ENCODE measurements around the gene ERICH4.
"Not testable (repeated sequence)": the region's sequence is repeated elsewhere in the genome, so short reads cannot be mapped to it uniquely, and the experiment has no call there.

ERICH4 gene

DNA sequence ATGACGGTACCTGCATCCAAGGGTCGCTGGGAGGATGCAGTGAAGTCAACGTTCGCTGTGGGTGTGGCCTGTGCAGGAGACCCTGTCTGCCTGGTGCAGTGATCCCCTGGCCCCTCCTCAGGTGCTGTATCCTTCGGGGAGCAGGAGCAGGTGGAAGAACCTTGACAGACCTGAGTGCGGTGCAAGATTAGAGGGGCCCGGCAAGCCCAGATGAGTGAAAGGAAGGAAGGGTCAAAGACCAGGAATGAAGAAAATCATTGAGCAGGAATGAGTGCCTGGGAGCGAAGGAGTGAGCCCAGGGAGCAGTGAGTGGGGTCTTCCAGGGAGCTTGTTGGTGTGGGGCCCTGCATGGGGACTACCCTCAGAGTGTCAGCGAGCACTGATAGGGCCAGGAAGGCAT, 28.5 kb upstream of the ERICH4 start:
- DNase-seq (ENCODE audit: low spot score) = no peak

DNA sequence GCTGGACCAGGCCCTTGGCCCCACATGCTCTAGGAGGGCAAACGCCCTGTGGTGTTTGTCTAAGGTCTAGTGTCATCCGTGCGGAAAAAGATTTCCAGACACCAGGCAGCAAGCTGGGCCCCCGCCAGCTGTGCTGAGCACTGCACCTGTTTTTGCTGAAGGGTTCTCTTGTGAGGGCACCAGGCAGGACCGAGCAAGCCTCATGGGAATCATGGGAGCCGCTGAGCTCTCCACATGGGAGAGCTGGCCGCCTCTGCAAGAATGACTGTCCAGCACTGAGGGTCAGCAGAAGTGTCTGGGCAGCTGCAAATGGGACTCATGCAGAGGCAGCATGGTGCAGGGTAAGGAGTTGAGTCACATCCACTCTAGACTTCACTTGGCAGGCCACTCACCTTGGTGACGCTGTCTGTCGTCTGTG, 27.8 kb upstream of the ERICH4 start:
- DNase-seq (ENCODE audit: low spot score) = no peak

DNA sequence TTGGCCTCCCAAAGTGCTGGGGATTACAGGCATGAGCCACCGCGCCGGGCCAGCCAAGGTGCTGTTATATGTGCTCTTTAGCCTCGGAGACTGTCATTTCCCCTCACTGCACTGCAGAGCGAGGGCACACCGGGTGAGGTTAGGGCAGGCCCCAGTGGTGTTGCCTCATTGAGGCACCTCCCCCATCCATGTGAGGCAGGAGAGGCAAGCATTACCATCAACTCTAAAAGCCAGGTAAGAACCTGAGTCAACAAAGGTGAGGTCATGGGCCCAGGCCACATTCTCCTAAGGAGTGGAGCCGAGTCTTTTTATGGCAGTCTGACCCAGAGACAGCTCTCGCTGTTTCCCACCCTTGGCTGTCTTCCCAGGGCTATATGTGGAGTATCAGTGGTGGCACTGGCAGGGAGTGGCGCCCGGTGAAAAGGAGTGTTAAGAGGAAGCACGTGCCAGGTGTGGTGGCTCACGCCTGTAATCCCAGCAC, 26.7 kb upstream of the ERICH4 start:
- DNase-seq (ENCODE audit: low spot score) = no peak

DNA sequence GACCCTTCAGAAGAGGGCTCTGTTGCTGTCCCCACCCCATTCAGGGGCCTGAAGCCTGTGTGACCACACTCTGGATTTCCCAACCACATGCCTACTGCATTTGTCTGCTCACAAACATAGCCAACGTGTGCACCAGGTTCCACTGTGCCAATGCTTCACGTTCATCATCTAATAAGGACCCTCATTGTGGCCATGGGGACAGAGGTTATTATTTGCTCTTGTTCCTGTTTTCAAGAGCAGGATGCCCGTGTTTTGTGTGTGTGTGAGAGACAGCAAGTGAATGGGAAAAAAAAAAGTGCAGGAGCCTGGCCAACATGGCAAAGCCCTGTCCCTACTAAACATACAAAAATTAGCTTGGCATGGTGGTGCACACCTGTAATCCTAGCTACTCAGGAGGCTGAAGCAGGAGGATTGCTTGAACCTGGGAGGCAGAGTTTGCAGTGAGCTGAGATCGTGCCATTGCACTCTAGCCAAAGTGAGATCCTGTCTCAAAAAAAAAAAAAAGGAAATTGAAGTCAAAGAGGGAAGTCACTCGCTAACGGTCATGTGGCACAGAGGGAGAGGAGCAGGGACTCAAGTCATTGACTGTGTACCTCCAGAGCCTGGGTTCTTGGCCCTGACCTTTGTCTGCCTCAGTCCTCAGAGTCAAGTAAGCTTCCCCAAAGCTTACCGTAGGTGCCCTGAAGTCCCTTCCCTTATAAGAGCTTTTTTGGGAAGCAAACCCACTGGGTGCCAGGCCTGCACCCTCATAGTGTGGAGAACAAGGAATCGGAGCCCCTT, 22.7 kb upstream of the ERICH4 start:
- no peak for DNase-seq (ENCODE audit: low spot score)

DNA sequence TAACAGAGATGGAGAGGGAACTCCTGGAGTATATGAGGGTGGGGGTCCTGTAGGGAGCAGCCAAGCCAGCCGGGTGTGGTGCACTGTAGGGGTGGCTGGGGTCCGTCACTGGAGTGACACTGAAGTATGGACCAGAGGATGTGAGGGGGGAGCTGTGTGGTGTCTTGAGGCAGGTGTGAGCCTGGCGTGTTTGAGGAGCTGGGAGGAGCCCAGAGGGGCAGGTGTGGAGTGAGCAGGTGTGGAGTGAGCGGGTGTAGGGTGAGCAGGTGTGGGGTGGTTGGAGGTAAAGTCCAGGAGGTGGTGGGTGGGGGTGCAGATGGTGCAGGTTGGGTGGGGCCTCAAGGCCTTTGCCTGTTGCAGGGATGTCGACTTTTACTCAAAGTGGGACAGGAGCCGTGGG, 21.6 kb upstream of the ERICH4 start:
- no peak for DNase-seq (ENCODE audit: low spot score)

DNA sequence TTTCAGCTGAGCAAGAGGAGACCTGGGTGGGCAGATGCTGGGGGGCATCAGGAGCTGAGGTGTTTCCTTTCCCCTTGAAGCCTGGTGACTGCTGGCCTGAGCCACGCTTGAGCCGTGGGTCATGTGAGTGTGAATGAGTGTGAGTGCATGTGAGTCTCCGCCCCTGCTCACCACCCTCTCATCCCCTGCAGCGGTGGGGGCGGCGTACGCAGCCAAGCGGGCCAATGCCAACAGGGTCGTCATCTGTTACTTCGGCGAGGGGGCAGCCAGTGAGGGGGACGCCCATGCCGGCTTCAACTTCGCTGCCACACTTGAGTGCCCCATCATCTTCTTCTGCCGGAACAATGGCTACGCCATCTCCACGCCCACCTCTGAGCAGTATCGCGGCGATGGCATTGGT, 21.0 kb upstream of the ERICH4 start:
- DNase-seq (ENCODE audit: low spot score) = no peak

DNA sequence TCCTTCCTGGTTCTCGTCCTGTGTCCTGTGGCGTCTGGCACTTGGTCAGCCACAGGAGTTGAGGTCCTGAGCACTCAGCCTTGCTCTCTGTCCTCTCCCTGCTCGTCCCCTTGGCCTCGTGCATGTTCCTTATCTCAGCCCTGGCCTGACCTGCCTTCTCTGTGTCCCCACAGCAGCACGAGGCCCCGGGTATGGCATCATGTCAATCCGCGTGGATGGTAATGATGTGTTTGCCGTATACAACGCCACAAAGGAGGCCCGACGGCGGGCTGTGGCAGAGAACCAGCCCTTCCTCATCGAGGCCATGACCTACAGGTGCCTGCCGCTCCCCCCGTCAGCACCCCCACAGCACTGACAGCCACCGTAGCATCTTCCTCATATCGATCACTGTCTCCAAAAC, 20.5 kb upstream of the ERICH4 start:
- DNase-seq (ENCODE audit: low spot score) = no peak

DNA sequence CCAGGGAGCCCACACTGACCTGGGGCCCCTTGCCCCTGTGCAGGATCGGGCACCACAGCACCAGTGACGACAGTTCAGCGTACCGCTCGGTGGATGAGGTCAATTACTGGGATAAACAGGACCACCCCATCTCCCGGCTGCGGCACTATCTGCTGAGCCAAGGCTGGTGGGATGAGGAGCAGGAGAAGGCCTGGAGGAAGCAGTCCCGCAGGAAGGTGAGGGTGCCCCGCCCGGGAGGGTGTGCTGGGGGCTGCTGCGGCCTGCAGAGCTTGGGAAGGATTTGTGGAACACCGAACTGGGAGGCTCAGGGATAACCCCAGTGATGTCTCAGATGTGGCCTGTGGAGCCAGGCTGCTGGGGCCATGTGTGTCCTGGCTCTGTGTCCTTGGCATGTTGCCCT, 20.0 kb upstream of the ERICH4 start:
- DNase-seq (ENCODE audit: low spot score) = no peak

DNA sequence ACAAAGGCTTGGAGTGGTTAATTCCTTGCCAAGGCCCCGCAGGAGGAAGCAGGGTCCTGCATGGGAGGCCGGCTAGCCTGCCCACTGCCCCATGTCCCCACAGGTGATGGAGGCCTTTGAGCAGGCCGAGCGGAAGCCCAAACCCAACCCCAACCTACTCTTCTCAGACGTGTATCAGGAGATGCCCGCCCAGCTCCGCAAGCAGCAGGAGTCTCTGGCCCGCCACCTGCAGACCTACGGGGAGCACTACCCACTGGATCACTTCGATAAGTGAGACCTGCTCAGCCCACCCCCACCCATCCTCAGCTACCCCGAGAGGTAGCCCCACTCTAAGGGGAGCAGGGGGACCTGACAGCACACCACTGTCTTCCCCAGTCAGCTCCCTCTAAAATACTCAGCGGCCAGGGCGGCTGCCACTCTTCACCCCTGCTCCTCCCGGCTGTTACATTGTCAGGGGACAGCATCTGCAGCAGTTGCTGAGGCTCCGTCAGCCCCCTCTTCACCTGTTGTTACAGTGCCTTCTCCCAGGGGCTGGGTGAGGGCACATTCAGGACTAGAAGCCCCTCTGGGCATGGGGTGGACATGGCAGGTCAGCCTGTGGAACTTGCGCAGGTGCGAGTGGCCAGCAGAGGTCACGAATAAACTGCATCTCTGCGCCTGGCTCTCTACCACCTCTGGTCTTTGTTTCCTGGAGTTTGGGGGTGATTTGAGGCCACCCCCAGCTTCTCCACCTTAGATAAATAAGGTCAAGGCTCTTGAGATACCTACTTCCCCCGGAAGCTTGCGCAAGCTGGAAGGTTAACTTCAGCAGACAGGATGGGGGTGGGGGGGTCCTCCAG, 18.4 kb upstream of the ERICH4 start:
- DNase-seq (ENCODE audit: low spot score) = no peak

DNA sequence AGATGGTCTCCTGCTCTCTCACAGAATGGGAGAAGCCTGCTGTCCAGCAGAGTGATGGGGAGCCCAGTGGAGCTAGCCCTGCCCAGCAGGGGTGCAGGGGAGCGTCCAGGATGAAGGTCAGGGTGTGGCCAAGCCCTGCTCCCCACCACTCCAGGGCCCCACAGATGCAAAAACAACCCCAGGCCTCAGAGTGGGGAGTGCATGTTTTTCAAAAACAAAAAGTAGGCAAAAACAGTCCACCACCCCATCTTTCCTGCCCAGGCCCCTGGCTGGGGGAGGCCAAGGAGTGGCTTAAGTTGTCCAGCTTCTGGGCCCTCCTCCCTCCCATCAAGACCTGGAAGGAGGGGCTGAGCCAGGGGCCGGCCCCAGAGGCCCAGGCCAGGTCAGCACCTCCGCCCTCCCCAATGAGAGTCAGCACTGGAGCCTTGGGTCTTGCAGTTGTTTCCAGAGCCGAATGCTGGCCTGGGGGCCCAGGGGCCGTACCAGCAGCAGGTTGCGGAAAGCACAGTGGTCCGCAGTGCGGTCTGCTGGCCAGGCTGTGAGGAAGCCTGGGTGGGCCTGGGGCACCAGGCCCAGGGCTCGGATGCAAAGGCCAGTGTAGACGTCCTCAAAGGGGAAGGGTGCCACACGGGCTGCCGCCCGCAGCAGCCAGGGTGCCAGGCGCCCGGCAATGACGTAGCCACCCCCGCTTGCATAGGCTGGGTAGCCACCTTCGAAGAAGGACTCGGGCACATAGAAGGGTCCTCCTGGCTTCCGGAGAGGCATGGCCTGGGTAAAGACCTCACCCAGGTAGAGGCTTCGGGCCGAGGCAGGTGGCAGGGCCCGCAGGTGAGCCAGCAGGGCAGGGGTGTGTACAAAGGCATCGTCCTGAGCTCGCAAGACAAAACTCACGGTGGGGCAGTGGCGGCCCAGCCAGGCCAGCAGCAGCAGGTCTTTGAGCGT, 17.5 kb upstream of the ERICH4 start:
- no peak for DNase-seq (ENCODE audit: low spot score)

DNA sequence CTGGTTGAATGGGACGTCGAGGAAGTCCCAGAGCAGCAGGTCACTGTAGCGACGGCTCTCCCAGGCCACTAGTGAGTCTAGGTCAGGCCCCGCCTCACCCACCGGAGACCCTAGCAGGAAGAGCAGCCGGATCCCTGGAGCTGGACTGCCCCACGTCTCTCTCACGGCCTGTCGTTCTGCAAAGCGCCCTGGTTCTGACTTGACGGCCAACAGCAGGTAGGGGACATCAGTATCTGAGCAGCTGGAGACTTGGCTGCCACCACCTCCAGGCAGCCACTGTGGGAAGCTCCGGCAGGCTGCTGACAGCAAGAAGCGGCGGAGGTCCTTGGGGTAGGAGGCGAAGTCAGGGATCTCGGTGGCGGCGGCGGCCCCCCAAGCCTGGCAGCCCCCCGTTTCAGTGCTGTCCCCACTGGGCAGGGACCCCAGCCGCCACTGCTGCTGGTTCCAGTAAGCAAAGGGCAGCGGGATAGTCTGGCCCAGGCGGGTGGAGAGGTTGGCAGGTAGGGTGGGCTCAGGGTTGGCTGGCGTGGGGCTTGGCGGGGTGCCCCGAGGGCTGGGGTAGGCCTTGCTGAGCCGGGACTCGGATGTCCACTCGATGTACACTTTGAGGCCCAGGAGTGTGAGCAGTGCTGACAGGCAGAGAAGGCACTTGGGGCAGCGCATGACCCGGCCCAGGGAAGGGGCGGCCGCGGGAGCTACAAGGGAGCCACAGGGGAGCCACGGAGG, 16.7 kb upstream of the ERICH4 start:
- DNase-seq (ENCODE audit: low spot score) = no peak

DNA sequence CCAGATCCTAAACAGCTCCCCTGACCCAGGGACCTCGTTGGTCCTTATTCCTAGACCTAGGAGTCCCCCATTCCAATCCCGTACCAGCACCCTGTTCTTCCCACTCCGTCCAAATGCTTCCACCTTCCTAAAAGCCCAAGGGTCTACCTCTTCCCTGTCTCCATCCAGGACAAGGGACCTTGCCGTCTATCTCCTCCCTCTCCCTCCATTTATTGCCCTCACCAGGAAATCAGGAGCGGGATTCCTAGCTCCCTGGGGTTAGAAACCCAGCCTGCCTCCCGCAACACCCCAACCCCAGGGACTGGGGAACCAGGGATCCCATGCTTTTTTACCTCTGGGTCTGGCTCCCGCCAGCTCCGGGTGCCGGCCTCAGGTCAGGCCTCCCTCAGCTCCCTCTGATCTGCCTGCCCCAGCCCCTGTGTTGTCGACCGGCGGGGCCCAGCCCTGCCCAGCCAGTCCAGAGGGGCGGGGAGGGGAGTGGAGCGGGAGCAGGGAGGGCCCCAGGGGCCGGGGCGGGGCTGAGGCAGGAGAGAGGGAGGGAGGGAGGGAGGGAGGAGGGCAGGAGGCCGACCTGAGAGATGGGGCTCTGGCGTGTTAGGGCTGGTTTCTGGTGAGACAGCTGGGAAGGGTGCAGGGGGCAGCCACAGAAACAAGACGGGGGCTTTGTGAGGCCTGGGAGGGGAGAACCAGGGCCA, 15.9 kb upstream of the ERICH4 start, which contains the start of gene B3GNT8:
B3GNT8 (minus strand) TSS at position 423 of the 695 bp plus-strand sequence. CDS start 596 bp downstream, outside the sequence.
- DNase-seq (ENCODE audit: low spot score) = no peak

DNA sequence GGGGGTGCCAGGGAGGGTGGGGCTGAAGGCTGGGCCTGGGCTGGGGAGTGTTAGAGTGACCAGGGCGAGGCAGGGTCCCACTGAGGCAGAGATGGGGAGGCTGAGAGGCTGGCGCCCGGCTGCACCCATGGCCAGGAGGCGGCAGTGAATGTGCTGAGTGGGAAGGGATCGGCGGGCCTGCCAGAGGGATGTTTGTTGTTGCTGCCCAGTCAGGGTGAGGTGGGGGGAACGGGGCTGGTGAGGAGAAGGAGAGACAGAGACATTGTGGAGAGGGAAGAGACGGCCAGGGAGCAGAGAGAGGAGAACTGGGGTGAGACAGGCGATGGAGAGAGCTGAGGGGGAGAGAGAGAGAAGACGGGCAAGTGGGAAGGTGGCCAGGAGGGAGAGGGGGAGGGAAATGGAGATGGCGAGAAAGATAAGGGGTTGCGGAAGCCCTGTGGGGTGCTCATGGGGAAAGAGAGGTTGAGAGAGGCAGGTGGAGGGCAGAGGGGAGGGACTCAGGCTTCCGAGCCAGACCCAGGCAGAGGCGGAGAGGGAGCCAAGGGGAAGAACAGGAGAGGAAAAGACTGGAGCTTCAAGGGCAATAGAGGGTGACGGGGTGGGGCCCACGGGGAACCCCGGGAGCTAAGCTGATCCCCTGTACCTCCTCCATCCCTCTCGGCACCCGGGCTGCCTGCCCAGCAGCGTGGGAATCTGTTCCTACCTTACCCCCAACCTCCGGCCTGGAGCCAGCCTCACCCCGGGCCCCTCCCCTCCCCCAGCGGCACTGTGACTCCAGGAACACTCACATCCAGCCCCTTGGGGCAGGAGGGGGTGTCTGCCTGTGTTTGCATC, 15.1 kb upstream of the ERICH4 start:
- DNase-seq (ENCODE audit: low spot score) = no peak

DNA sequence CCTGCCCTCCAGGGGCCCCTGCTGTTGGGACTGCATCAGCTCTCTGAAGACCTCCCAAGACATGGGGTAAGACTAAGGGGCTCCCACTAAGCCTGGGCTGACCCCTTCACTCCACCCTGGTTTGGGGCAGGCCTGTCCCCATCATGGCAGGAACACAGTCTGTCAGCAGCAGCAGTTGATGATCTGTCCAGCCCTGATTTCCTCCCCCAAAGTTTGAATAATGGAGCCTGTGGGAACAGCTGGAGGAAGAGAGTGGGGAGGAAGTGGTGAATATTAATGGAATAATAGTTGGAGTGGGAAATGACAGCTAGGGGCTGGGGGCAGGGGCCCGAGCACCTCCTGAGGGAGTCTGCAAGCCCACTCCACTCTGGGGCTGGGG, 14.5 kb upstream of the ERICH4 start:
- no peak for DNase-seq (ENCODE audit: low spot score)

DNA sequence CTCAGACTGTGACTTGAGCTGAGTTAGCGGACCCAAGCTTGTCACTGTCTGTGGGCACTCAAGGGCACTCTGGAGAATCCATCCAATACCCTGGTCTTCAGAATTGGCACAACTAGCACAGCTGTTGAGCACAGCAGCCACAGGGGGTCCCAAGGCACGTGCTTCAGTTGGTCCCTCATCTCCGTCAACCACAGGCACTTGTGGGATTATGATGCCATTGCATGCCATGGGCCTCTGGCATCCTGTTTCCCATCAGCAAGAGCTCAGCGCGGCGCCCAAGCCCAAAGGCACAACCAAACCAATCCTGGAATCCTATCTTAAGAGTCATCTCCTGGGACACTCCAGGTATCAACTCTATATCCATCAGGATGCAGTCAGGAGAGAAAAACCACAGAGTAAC, 12.0 kb upstream of the ERICH4 start:
- DNase-seq (ENCODE audit: low spot score) = no peak

DNA sequence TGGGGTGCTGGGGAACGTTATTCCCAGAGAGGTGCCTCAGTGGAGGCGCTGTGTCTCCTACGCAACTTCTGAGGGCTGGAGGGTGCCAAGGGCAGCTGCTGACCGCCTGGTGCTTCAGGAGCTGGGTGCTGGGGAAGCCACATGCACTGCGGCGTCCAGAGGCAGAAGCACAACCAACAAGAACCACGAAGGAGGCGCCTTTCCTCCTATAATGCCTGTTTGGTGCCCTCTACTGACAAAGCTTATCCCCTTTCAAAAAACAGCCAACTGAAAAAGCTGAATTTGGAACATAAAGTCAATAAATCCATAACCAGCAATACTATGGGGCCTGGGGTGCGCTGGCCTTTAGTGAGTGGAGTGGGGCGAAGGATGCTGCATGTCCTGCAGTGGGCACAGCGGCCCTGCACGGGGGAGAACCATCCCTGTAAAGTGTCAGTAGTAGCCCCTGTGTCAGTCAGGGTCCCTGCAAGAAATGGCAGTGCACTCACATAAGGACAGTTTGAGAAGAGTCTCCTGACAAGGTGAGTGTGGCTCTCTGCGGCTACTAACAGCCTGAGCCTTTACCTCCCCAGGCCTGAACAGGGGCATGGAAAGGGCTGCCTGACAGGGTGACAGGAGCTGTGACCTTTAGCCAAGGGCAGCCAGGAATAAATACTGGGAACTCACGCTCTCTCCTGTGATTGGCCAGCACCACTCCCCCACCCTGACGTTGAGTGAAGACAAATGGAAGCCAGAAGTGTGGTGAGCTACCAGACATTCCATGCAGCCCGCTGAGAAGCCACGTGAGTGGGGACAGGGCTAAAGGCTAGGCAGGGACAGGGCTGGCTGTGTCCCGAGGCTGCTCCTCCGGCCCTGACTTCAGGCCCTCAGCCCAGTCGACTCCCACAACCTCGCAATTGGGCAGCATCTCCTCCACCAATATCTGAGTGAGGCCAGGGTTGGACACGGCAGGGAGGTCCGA, 11.2 kb upstream of the ERICH4 start:
- no peak for DNase-seq (ENCODE audit: low spot score)

DNA sequence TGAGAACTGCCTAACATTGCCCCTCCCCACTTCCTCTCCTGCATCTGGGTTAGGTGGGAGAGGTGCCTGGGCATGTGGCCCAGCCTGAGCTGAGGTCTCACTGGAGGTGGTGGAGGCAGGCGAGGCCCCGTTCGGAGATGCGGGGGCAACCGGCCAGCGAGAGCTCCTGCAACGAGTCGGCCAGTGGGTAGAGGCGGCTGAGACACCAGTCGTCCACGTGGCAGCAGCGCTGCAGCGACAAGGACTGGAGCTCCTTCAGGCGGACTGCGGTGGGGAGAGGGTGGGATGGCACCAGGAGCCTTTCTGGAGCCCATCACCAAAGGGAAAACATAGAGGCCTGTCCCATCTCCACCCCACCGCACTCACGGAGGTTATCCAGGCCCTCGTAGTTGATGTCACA, 9.8 kb upstream of the ERICH4 start:
- DNase-seq (ENCODE audit: low spot score) = no peak

DNA sequence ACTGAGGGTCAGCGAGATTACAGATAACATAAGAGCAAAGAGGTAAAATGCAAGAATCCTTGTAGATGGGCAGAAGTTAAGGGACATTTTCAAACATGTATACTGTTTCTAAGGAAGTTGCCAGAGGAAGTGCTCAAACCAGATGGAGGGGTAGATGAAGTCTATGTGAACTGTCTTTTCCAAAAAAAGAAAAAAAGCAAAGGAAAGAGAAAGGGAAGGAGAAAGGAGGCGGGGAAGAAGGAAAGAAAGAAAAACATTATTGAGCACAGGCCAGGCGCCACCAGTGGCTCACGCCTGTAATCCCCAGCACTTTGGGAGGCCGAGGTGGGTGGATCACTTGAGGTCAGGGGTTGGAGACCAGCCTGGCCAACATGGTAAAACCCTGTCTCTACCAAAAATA, 8.5 kb upstream of the ERICH4 start:
- DNase-seq (ENCODE audit: low spot score) = no peak

DNA sequence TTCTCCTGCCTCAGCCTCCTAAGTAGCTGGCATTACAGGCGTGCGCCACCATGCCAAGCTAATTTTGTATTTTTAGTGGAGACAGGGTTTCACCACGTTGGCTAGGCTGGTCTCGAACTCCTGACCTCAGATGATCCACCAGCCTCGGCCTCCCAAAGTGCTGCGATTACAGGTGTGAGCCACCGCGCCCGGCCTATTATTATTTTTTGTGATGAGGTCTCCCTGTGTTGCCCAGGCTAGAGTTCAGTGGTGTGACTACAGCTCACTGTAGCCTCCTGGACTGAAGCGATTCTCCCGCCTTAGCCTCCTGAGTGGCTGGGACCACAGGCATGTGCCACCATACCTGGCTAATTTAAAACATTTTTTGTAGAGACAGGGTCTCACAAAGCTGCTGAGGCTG, 7.6 kb upstream of the ERICH4 start:
- DNase-seq (ENCODE audit: low spot score) = not testable (repeated sequence)
